K562 (cell line): ENCODE measurements around the gene ECI1. TPM values are rescaled to one million over a fixed set of nuclear protein-coding genes. Genes with fewer than 3 reads are reported as not detected.

Source experiments
- CBX2 ChIP-seq: fragments of 200-600 bp; sonication (generic); IDR thresholded peaks from one replicate; pipeline ENCODE4 v1.6.1; 2012; ENCODE audit warnings: mild to moderate bottlenecking, low read length, inconsistent platforms; ENCODE audit not compliant: insufficient read depth, poor library complexity, severe bottlenecking
- CHD4 ChIP-seq: fragments of 200-600 bp; sonication (generic); IDR thresholded peaks from 3 replicates; pipeline ENCODE4 v1.6.1; 2012; ENCODE audit warnings: low read depth, mild to moderate bottlenecking, mixed read lengths, low read length, inconsistent platforms; ENCODE audit not compliant: insufficient read depth, insufficient replicate concordance, poor library complexity, severe bottlenecking
- CXXC5 ChIP-seq: fragments of 250-450 bp; sonication (Bioruptor Pico); IDR thresholded peaks from 2 replicates; pipeline ENCODE4 v1.8.0; 2022; ENCODE audit warnings: inconsistent platforms, mild to moderate bottlenecking, moderate library complexity
- E2F8 ChIP-seq: fragments of 450-650 bp; IDR thresholded peaks from 2 replicates; pipeline ENCODE4 v1.7.1; 2018; ENCODE audit warnings: mild to moderate bottlenecking, low read depth; ENCODE audit not compliant: partially characterized antibody
- EZH2 ChIP-seq: IDR thresholded peaks from 2 replicates; pipeline ENCODE4 v1.6.1; 2012; ENCODE audit warnings: low read depth, mild to moderate bottlenecking, inconsistent platforms, low read length, borderline replicate concordance
- NRF1 ChIP-seq, 2 experiments: fragments of 450-650 bp; IDR thresholded peaks in 1 of 2; conservative IDR thresholded peaks in 1 of 2; 2 replicates each; pipeline ENCODE4 v1.6.1; 2014; ENCODE audit warnings: mild to moderate bottlenecking in 2 of 2
- PML ChIP-seq: IDR thresholded peaks from 2 replicates; pipeline ENCODE4 v1.6.1; 2012; ENCODE audit warnings: low read length, inconsistent platforms
- RCOR1 ChIP-seq, 2 experiments: IDR thresholded peaks; 2 replicates each; pipeline ENCODE4 v1.6.1; 2012; ENCODE audit warnings: low read depth in 2 of 2, low read length in 2 of 2, borderline replicate concordance in 1 of 2, improper control_type of control experiment in 1 of 2
- TGIF2 ChIP-seq: sonication (generic); formaldehyde crosslinking; IDR thresholded peaks from 2 replicates; pipeline ENCODE4 v1.8.1; 2022; ENCODE audit warnings: mild to moderate bottlenecking, missing genetic modification reagents, moderate library complexity
- THAP7 ChIP-seq: fragments of 250-450 bp; sonication (Bioruptor Pico); IDR thresholded peaks from 2 replicates; pipeline ENCODE4 v1.5.0; 2021
- UBTF ChIP-seq, 2 experiments: IDR thresholded peaks; 2 replicates each; pipeline ENCODE4 v1.6.1; 2012; ENCODE audit warnings: improper control_type of control experiment in 2 of 2, low read depth in 2 of 2, low read length in 2 of 2, borderline replicate concordance in 1 of 2
- ZNF133 ChIP-seq: fragments of 250-450 bp; sonication (Bioruptor Pico); IDR thresholded peaks from 2 replicates; pipeline ENCODE4 v1.4.0; 2020; ENCODE audit warnings: mild to moderate bottlenecking
- ZNF23 ChIP-seq: fragments of 250-450 bp; sonication (Bioruptor Pico); IDR thresholded peaks from 2 replicates; pipeline ENCODE4 v1.4.0; 2020; ENCODE audit warnings: mild to moderate bottlenecking
- polyA plus RNA-seq, 8 experiments: library from polyadenylated mRNA; depleted of rRNA in 4 of 8; stranded (reverse) in 5 of 8; unstranded in 3 of 8; fragments of >200 nt; fragmentation: Nextera tagmentation in 2 of 8; fragmentation: Illumina TruSeq in 1 of 8; extraction: Ambion mirVana in 2 of 8; extraction: Trizol in 1 of 8; gene quantifications; 2 replicates each; pipeline versions ENCODE4 v1.2.1 to v1.2.3, GENCODE V29; 2011 to 2014; ENCODE audit warnings: inconsistent platforms in 1 of 8, missing spikeins in 1 of 8
- total RNA-seq, 7 experiments: library from RNA; depleted of rRNA in 6 of 7; stranded (reverse); fragments of >200 nt in 6 of 7; fragmentation: Illumina TruSeq in 2 of 7; extraction: Trizol in 2 of 7; gene quantifications; 2 replicates each; pipeline versions ENCODE4 v1.2.1 to v1.2.3, GENCODE V29; 2011 to 2021; ENCODE audit warnings: low replicate concordance in 1 of 7
- TF ChIP-seq, protein P1 (sequence below): sonication (generic); formaldehyde crosslinking; IDR thresholded peaks from 2 replicates; pipeline ENCODE4 v1.8.0; 2022; ENCODE audit warnings: mild to moderate bottlenecking, low read depth, missing genetic modification reagents
- TF ChIP-seq, protein P2 (sequence below): fragments of 250-450 bp; sonication (Bioruptor Pico); IDR thresholded peaks from 2 replicates; pipeline ENCODE4 v1.4.0; 2020

The ECI1 gene
- total and polyA plus RNA-seq, 9 of the 15 experiments (the other 6 are each of a cell fraction or from before 2014, with no cell fraction given), result 4.7 to 189 (median 54.0) TPM

GRCh38 chr16:2214719-2214968 lies 36.7 kb downstream of the ECI1 start, which contains the start of gene PGP (continued):
- TF ChIP-seq, protein P1, sequence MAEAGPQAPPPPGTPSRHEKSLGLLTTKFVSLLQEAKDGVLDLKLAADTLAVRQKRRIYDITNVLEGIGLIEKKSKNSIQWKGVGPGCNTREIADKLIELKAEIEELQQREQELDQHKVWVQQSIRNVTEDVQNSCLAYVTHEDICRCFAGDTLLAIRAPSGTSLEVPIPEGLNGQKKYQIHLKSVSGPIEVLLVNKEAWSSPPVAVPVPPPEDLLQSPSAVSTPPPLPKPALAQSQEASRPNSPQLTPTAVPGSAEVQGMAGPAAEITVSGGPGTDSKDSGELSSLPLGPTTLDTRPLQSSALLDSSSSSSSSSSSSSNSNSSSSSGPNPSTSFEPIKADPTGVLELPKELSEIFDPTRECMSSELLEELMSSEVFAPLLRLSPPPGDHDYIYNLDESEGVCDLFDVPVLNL (CRISPR knock-in tag), result no peak
- no peak for TF ChIP-seq CHD4
- no peak for TF ChIP-seq CBX2
- no peak for TF ChIP-seq E2F8
- no peak for TF ChIP-seq NRF1 (conservative IDR thresholded peaks at IDR 0.05 in 1 of 2, IDR thresholded peaks at IDR 0.05 in 1 of 2)
- TF ChIP-seq THAP7, result no peak
- no peak for TF ChIP-seq PML
- TF ChIP-seq TGIF2 (CRISPR knock-in tag), result no peak
- TF ChIP-seq RCOR1 (IDR thresholded peaks at IDR 0.05; ENCODE audit: borderline replicate concordance in 1 of 2, low read depth in 2 of 2, low read length in 2 of 2), result no peak; a peak in 1 of 4 replicates
- TF ChIP-seq ZNF133 (CRISPR knock-in tag), result no peak
- TF ChIP-seq ZNF23, result no peak
- TF ChIP-seq EZH2, result peak; percentile 81; the same call in 1 of the 2 replicates
- no peak for TF ChIP-seq CXXC5
- TF ChIP-seq, protein P2, sequence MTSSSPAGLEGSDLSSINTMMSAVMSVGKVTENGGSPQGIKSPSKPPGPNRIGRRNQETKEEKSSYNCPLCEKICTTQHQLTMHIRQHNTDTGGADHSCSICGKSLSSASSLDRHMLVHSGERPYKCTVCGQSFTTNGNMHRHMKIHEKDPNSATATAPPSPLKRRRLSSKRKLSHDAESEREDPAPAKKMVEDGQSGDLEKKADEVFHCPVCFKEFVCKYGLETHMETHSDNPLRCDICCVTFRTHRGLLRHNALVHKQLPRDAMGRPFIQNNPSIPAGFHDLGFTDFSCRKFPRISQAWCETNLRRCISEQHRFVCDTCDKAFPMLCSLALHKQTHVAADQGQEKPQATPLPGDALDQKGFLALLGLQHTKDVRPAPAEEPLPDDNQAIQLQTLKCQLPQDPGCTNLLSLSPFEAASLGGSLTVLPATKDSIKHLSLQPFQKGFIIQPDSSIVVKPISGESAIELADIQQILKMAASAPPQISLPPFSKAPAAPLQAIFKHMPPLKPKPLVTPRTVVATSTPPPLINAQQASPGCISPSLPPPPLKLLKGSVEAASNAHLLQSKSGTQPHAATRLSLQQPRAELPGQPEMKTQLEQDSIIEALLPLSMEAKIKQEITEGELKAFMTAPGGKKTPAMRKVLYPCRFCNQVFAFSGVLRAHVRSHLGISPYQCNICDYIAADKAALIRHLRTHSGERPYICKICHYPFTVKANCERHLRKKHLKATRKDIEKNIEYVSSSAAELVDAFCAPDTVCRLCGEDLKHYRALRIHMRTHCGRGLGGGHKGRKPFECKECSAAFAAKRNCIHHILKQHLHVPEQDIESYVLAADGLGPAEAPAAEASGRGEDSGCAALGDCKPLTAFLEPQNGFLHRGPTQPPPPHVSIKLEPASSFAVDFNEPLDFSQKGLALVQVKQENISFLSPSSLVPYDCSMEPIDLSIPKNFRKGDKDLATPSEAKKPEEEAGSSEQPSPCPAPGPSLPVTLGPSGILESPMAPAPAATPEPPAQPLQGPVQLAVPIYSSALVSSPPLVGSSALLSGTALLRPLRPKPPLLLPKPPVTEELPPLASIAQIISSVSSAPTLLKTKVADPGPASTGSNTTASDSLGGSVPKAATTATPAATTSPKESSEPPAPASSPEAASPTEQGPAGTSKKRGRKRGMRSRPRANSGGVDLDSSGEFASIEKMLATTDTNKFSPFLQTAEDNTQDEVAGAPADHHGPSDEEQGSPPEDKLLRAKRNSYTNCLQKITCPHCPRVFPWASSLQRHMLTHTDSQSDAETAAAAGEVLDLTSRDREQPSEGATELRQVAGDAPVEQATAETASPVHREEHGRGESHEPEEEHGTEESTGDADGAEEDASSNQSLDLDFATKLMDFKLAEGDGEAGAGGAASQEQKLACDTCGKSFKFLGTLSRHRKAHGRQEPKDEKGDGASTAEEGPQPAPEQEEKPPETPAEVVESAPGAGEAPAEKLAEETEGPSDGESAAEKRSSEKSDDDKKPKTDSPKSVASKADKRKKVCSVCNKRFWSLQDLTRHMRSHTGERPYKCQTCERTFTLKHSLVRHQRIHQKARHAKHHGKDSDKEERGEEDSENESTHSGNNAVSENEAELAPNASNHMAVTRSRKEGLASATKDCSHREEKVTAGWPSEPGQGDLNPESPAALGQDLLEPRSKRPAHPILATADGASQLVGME (CRISPR knock-in tag), result no peak
- TF ChIP-seq UBTF (IDR thresholded peaks at IDR 0.05; ENCODE audit: borderline replicate concordance in 1 of 2, low read depth in 2 of 2, low read length in 2 of 2), result 0 out of 4 replicates have a peak, but pooled peaks of 1 of the 2 experiments have one; percentile 1
